ENCODE results near the gene WSCD1.

DNA sequence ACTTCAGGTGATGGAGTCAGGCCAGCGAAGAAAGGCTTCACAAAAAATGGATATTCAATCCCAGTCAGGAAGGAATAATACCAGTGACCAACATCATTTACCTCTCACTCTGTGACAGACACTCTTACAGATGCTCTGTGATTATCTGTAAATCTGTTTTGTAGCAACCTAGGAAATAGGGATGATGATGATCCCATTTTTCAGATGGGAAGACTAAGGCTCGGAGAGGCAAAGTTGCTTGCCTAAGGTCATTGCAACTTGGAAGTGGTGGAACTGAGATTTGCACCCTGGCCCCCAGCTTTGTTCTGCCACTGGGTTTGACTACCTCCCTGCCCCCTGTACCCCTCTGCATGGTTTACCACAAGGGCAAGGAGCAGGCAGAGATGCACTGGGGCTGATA, 14.1 kb upstream of the WSCD1 start:
- TF ChIP-seq ARNTL (CRISPR knock-in tag; IDR thresholded peaks at IDR 0.05; ENCODE audit: borderline replicate concordance, low read depth) = no peak
- no peak for TF ChIP-seq ZFP30 (CRISPR knock-in tag; IDR thresholded peaks at IDR 0.05)
- no peak for TF ChIP-seq CSRNP3 (CRISPR knock-in tag; IDR thresholded peaks at IDR 0.05)
- TF ChIP-seq ZNF70 (CRISPR knock-in tag; IDR thresholded peaks at IDR 0.05) = no peak
- no peak for TF ChIP-seq TSHZ2 (CRISPR knock-in tag; IDR thresholded peaks at IDR 0.05)
- TF ChIP-seq TOX (CRISPR knock-in tag; IDR thresholded peaks at IDR 0.05; ENCODE audit: borderline replicate concordance) = no peak
- TF ChIP-seq, protein P1, sequence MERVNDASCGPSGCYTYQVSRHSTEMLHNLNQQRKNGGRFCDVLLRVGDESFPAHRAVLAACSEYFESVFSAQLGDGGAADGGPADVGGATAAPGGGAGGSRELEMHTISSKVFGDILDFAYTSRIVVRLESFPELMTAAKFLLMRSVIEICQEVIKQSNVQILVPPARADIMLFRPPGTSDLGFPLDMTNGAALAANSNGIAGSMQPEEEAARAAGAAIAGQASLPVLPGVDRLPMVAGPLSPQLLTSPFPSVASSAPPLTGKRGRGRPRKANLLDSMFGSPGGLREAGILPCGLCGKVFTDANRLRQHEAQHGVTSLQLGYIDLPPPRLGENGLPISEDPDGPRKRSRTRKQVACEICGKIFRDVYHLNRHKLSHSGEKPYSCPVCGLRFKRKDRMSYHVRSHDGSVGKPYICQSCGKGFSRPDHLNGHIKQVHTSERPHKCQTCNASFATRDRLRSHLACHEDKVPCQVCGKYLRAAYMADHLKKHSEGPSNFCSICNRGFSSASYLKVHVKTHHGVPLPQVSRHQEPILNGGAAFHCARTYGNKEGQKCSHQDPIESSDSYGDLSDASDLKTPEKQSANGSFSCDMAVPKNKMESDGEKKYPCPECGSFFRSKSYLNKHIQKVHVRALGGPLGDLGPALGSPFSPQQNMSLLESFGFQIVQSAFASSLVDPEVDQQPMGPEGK (CRISPR knock-in tag; IDR thresholded peaks at IDR 0.05; ENCODE audit: borderline replicate concordance) = no peak
- no peak for TF ChIP-seq SNAI2 (CRISPR knock-in tag; IDR thresholded peaks at IDR 0.05)
- TF ChIP-seq PPARA (CRISPR knock-in tag; IDR thresholded peaks at IDR 0.05; ENCODE audit: borderline replicate concordance) = no peak
- TF ChIP-seq, protein P2, sequence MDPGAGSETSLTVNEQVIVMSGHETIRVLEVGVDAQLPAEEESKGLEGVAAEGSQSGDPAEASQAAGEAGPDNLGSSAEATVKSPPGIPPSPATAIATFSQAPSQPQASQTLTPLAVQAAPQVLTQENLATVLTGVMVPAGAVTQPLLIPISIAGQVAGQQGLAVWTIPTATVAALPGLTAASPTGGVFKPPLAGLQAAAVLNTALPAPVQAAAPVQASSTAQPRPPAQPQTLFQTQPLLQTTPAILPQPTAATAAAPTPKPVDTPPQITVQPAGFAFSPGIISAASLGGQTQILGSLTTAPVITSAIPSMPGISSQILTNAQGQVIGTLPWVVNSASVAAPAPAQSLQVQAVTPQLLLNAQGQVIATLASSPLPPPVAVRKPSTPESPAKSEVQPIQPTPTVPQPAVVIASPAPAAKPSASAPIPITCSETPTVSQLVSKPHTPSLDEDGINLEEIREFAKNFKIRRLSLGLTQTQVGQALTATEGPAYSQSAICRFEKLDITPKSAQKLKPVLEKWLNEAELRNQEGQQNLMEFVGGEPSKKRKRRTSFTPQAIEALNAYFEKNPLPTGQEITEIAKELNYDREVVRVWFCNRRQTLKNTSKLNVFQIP (CRISPR knock-in tag; IDR thresholded peaks at IDR 0.05; ENCODE audit: borderline replicate concordance, low read depth) = no peak
